Esophagus muscularis mucosa (tissue), 4 donors: Measurements from ENCODE around the gene WDR75.
"Not testable (repeated sequence)": the region's sequence is repeated elsewhere in the genome, so short reads cannot be mapped to it uniquely, and the experiment has no call there.

Experiments used
- EP300 ChIP-seq: sonication (generic); formaldehyde crosslinking; IDR thresholded peaks from one replicate; pipeline ENCODE4 v1.6.1; 2017; ENCODE audit warnings: antibody characterized with exemption
- POLR2A ChIP-seq: fragments of 450-650 bp; IDR thresholded peaks from one replicate; pipeline ENCODE4 v1.6.1; 2017; ENCODE audit warnings: antibody characterized with exemption, moderate library complexity, mild to moderate bottlenecking, low read depth
- POLR2AphosphoS5 ChIP-seq, 2 donors: sonication (generic); formaldehyde crosslinking; IDR thresholded peaks; one replicate each; pipeline ENCODE4 v1.6.1; 2017; ENCODE audit warnings: antibody characterized with exemption in 2 of 2
- TF ChIP-seq, protein P1 (sequence below), 3 experiments: fragments of 200-600 bp in 2 of 3; fragments of 450-650 bp in 1 of 3; sonication (generic) in 2 of 3; IDR thresholded peaks; one replicate each; pipeline ENCODE4 v1.5.1; 2017 to 2019; ENCODE audit warnings: antibody characterized with exemption in 3 of 3, mild to moderate bottlenecking in 2 of 3, moderate library complexity in 1 of 3

DNA sequence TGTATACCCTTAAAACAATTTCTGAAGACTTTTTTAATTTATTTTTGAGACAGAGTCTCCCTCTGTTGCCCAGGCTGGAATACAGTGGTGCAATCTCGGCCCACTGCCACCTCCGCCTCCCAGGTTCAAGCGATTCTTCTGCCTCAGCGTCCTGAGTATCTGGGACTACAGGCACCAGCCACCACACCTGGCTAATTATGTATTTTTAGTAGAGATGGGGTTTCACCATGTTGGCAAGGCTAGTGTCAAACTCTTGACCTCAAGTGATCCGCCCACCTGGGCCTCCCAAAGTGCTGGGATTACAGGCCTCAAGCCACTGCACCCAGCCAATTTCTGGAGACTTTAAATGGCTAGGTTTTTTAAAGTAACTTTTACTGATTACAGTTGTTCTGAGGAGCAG lies 37.0 kb downstream of the WDR75 start:
- TF ChIP-seq POLR2A; POLR2AphosphoS5 (IDR thresholded peaks at IDR 0.05); EP300: not testable (repeated sequence)
- TF ChIP-seq, protein P1, sequence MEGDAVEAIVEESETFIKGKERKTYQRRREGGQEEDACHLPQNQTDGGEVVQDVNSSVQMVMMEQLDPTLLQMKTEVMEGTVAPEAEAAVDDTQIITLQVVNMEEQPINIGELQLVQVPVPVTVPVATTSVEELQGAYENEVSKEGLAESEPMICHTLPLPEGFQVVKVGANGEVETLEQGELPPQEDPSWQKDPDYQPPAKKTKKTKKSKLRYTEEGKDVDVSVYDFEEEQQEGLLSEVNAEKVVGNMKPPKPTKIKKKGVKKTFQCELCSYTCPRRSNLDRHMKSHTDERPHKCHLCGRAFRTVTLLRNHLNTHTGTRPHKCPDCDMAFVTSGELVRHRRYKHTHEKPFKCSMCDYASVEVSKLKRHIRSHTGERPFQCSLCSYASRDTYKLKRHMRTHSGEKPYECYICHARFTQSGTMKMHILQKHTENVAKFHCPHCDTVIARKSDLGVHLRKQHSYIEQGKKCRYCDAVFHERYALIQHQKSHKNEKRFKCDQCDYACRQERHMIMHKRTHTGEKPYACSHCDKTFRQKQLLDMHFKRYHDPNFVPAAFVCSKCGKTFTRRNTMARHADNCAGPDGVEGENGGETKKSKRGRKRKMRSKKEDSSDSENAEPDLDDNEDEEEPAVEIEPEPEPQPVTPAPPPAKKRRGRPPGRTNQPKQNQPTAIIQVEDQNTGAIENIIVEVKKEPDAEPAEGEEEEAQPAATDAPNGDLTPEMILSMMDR (IDR thresholded peaks at IDR 0.05): not testable (repeated sequence)
